Body of pancreas (tissue), 4 donors: ENCODE data around the gene CPXM1. TPM values are rescaled to one million over a fixed set of nuclear protein-coding genes. Genes with fewer than 3 reads are reported as not detected.
"Not testable (repeated sequence)": the region's sequence is repeated elsewhere in the genome, so short reads cannot be mapped to it uniquely, and the experiment has no call there.

Experiments used
- ATAC-seq: fragments of 150-250 bp; one replicate; pipeline ENCODE4 v1.9.1; 2016
- DNase-seq, 4 donors: peaks; one replicate each; pipeline ENCODE4 v3.0.0-alpha.2; 2019
- H3K27ac ChIP-seq, 4 donors: fragments of 200-600 bp; sonication (generic); 1 replicate in 3 of 4; 2 replicates in 1 of 4; pipeline versions ENCODE4 v1.5.1 to v1.6.1; 2016 to 2019; ENCODE audit warnings: mild to moderate bottlenecking in 1 of 4, mixed read lengths in 1 of 4, moderate library complexity in 1 of 4
- H3K27me3 ChIP-seq, 2 donors: fragments of 200-600 bp; sonication (generic); one replicate each; pipeline ENCODE4 v1.6.0; 2016; ENCODE audit warnings: mild to moderate bottlenecking in 1 of 2
- H3K36me3 ChIP-seq, 2 donors: fragments of 200-600 bp; sonication (generic); replicated peaks in 1 of 2; 2 replicates each; pipeline ENCODE4 v1.5.1; 2016; ENCODE audit warnings: low read depth in 2 of 2; ENCODE audit not compliant: insufficient read depth in 1 of 2
- H3K4me1 ChIP-seq: fragments of 200-600 bp; sonication (generic); one replicate; pipeline ENCODE4 v1.6.0; 2016
- H3K4me3 ChIP-seq, 2 donors: fragments of 200-600 bp; sonication (generic); 1 replicate in 1 of 2; 2 replicates in 1 of 2; pipeline ENCODE4 v1.5.1; 2016 to 2019
- H3K9me3 ChIP-seq, 3 donors: fragments of 200-600 bp; sonication (generic); 1 replicate in 2 of 3; 2 replicates in 1 of 3; pipeline ENCODE4 v1.5.1; 2016
- POLR2A ChIP-seq, 3 donors: fragments of 450-650 bp; IDR thresholded peaks; one replicate each; pipeline ENCODE4 v1.6.1; 2016; ENCODE audit warnings: antibody characterized with exemption in 3 of 3, mild to moderate bottlenecking in 2 of 3
- WGBS, 2 donors: methylation state at CpG; one replicate each; pipeline ENCODE4 v1.1.5; 2017; 5-methylcytosine and 5-hydroxymethylcytosine counted together
- intact Hi-C: fragments of 100-400 bp; cut with DNase I; formaldehyde crosslinking; loops from one replicate; pipeline ENCODE4 v1.15.1; 2023
- total RNA-seq, 2 donors: library from RNA; depleted of rRNA; stranded (reverse); fragments of >200 nt; gene quantifications; one replicate each; pipeline ENCODE4 v1.1.0, GENCODE V29; 2016
- TF ChIP-seq, protein P1 (sequence below), 7 experiments: fragments of 450-650 bp in 4 of 7; fragments of 200-600 bp in 3 of 7; sonication (generic) in 3 of 7; IDR thresholded peaks; one replicate each; pipeline ENCODE4 v1.5.1; 2016 to 2019; ENCODE audit warnings: antibody characterized with exemption in 7 of 7

The CPXM1 gene
- total RNA-seq, 2 donors from 2014 or later = 2.3 to 4.9 TPM

DNA sequence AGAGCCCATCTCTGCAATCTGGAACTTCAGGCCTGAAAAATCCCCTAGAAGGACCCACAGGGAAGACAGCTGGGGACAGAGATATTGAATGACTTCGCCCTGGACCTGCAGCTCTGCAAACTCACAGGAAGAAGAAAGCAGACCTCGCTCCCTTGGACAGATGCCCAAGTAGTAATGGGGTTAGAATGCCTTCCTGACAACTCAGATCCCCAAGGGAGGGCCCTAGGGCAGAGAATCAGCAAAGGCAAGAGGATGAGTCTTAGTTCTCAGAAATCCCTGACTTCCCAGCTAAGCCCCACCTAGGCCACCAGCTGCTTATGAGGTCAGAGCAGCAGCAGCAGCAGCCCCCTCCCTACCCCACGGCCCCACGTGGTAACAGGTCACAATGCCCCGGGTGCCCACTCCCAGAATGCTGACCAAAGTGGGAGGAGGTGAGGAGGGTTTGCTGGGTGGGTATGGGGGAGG lies 14.2 kb upstream of the CPXM1 start, which contains the start of gene C20orf141:
Gene C20orf141, plus strand, starts transcription at position 401 of the 465 bp plus-strand sequence. CDS start 198 bp downstream, outside the sequence.
- Histone ChIP-seq H3K4me1 (no peaks in the 10 kb centered on the region), H3K27me3 (no peaks in the 10 kb centered on the region), H3K27ac (no peak within 1 kb of the TSS), H3K36me3 (no peaks in the 10 kb centered on the region), H3K4me3 (no peak within 1 kb of the TSS), H3K9me3 (no peaks in the 10 kb centered on the region)
- intact Hi-C loops = no loop called here
- ATAC-seq (peak; percentile 50), DNase-seq (peak in 3 of 4 donors; percentile 34 to 67 (median 47))
- 41% methylated on average over 5 of the region's 5 CpGs; no CpG with 5 or more reads in 1 of the 2 donors for WGBS, 2 donors
- TF ChIP-seq POLR2A (IDR thresholded peaks at IDR 0.05) = no peak
- TF ChIP-seq, protein P1, sequence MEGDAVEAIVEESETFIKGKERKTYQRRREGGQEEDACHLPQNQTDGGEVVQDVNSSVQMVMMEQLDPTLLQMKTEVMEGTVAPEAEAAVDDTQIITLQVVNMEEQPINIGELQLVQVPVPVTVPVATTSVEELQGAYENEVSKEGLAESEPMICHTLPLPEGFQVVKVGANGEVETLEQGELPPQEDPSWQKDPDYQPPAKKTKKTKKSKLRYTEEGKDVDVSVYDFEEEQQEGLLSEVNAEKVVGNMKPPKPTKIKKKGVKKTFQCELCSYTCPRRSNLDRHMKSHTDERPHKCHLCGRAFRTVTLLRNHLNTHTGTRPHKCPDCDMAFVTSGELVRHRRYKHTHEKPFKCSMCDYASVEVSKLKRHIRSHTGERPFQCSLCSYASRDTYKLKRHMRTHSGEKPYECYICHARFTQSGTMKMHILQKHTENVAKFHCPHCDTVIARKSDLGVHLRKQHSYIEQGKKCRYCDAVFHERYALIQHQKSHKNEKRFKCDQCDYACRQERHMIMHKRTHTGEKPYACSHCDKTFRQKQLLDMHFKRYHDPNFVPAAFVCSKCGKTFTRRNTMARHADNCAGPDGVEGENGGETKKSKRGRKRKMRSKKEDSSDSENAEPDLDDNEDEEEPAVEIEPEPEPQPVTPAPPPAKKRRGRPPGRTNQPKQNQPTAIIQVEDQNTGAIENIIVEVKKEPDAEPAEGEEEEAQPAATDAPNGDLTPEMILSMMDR (IDR thresholded peaks at IDR 0.05) = no peak

GRCh38 chr20:2814076-2814475 lies 13.6 kb upstream of the CPXM1 start:
- no peak for ATAC-seq
- TF ChIP-seq, protein P1 (IDR thresholded peaks at IDR 0.05) = no peak
- TF ChIP-seq POLR2A (IDR thresholded peaks at IDR 0.05) = no peak
- no peak overlapping the region for H3K4me3 ChIP-seq

GRCh38 chr20:2812189-2812588 lies 11.8 kb upstream of the CPXM1 start:
- Histone ChIP-seq H3K4me1 (no peaks in the 10 kb centered on the region), H3K4me3 (no peak overlapping the region), H3K27me3 (peaks cover 0 to 2% of the 10 kb centered on the region in 2 donors), H3K9me3 (no peaks in the 10 kb centered on the region), H3K27ac (no peak overlapping the region), H3K36me3 (no peaks in the 10 kb centered on the region)
- ATAC-seq = no peak
- TF ChIP-seq, protein P1 (IDR thresholded peaks at IDR 0.05) = no peak
- no peak for TF ChIP-seq POLR2A (IDR thresholded peaks at IDR 0.05)
- intact Hi-C loops = no loop called here
- WGBS, 2 donors = 70 to 85% methylated on average over 3 of the region's 3 CpGs
- no peak for DNase-seq

More at GRCh38 chr20:2814076-2814475, 13.6 kb upstream of the CPXM1 start:
- Histone ChIP-seq H3K27ac (no peak overlapping the region), H3K9me3 (no peaks in the 10 kb centered on the region), H3K4me1 (no peaks in the 10 kb centered on the region), H3K36me3 (no peaks in the 10 kb centered on the region), H3K27me3 (no peaks in the 10 kb centered on the region)
- DNase-seq = no peak
- intact Hi-C loops = no loop called here
- WGBS, 2 donors = 93 to 100% methylated on average over 1 of the region's 1 CpG

DNA sequence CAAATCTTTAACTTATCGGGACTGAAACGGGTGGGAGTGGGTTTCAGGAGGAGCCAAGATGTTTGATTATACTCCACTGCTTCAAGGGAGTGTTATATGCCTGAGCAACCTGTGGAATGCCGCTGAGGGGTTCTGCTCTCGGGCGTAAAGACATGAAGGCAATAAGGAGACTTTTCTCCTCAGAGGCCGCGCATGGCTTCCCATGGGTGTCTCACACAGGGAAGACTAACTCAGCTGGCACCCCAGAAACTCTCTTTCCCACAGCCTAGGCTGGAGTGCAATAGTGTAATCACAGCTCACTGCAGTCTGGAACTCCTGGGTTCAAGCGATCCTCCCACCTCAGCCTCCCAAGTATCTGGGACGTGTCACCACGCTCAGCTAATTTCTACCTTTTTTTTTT lies 9.3 kb upstream of the CPXM1 start:
- Histone ChIP-seq H3K4me3 (no peak overlapping the region), H3K4me1 (no peaks in the 10 kb centered on the region), H3K27me3 (peaks cover 0 to 5% of the 10 kb centered on the region in 2 donors), H3K36me3 (no peaks in the 10 kb centered on the region), H3K9me3 (no peaks in the 10 kb centered on the region), H3K27ac (no peak overlapping the region)
- ATAC-seq = no peak
- intact Hi-C loops = no loop called here
- TF ChIP-seq, protein P1 (IDR thresholded peaks at IDR 0.05) = no peak
- no peak for TF ChIP-seq POLR2A (IDR thresholded peaks at IDR 0.05)
- 82 to 88% methylated on average over 8 to 10 of the region's 10 CpGs for WGBS, 2 donors
- DNase-seq = no peak

- H3K36me3 ChIP-seq, H3K9me3 ChIP-seq, ATAC-seq, DNase-seq, H3K4me1 ChIP-seq, H3K4me3 ChIP-seq, H3K27me3 ChIP-seq, intact Hi-C loops, H3K27ac ChIP-seq: not testable (repeated sequence)
- WGBS, 2 donors = 63 to 80% methylated on average over 9 of the region's 9 CpGs
Measured at GRCh38 chr20:2807929-2808328, 7.5 kb upstream of the CPXM1 start.
